ENCODE results near the gene ZNF362. TPM values are rescaled to one million over a fixed set of nuclear protein-coding genes. Genes with fewer than 3 reads are reported as not detected.

The ZNF362 gene
- total RNA-seq, 2 experiments from 2014 or later, result 10.2 to 11.7 TPM

- ChIA-PET CTCF (interaction anchor here (4.3 kb wide), 1 partner anchor 178 kb away, joined by 40 read pairs; the partner anchor contains the start of gene ZSCAN20), POLR2A (no interaction called here)
- intact Hi-C loops (cut with DNase I, micrococcal nuclease), result no loop called here
- no peak for ATAC-seq
- DNase-seq, result no peak
- Mint-ChIP-seq H3K36me3 (ENCODE audit: low read depth) (peaks cover 17% of the 10 kb centered on the region), H3K9me3 (ENCODE audit: low read depth) (no peaks in the 10 kb centered on the region), H3K4me1 (peaks cover 2% of the 10 kb centered on the region), H3K27me3 (no peaks in the 10 kb centered on the region), H3K4me3 (no peak overlapping the region), H3K27ac (no peak overlapping the region)
These were observed 36.5 kb downstream of the ZNF362 start for GRCh38 chr1:33292726-33293340.

GRCh38 chr1:33294071-33295010 is 38.0 kb downstream of the ZNF362 start:
- Mint-ChIP-seq H3K9me3 (ENCODE audit: low read depth) (no peaks in the 10 kb centered on the region), H3K27me3 (no peaks in the 10 kb centered on the region)
- POLR2A ChIA-PET, result no interaction called here

GRCh38 chr1:33295023-33295422 is 38.7 kb downstream of the ZNF362 start:
- DNase-seq, result no peak
- Mint-ChIP-seq H3K4me3 (no peak overlapping the region), H3K36me3 (ENCODE audit: low read depth) (peaks cover 4% of the 10 kb centered on the region), H3K27me3 (no peaks in the 10 kb centered on the region), H3K27ac (no peak overlapping the region), H3K9me3 (ENCODE audit: low read depth) (no peaks in the 10 kb centered on the region), H3K4me1 (peaks cover 2% of the 10 kb centered on the region)
- ATAC-seq, result no peak
- intact Hi-C loops (cut with DNase I, micrococcal nuclease), result loop anchor here (1.0 to 2.0 kb wide), 3 partner anchors 72 to 318 kb away; no protein-coding TSS in a partner anchor
- POLR2A ChIA-PET, result no interaction called here
- CTCF ChIA-PET, result interaction anchor here (0.6 to 4.3 kb wide), 37 partner anchors 9 to 318 kb away, joined by 3 to 56 read pairs (median 5); partner anchors contain the start of genes A3GALT2 and ZSCAN20

More at GRCh38 chr1:33294071-33295010, 38.0 kb downstream of the ZNF362 start:
- intact Hi-C loops (cut with DNase I, micrococcal nuclease), result loop anchor here (1.0 to 2.0 kb wide), 3 partner anchors 73 to 318 kb away; no protein-coding TSS in a partner anchor
- ATAC-seq, result no peak
- Mint-ChIP-seq H3K27ac (peak overlapping the region; percentile 52), H3K36me3 (ENCODE audit: low read depth) (peaks cover 10% of the 10 kb centered on the region), H3K4me1 (peaks cover 2% of the 10 kb centered on the region), H3K4me3 (no peak overlapping the region)
- CTCF ChIA-PET, result interaction anchor here (0.8 to 4.3 kb wide), 11 partner anchors 11 to 318 kb away, joined by 3 to 56 read pairs (median 9); partner anchors contain the start of gene ZSCAN20
- DNase-seq, result no peak

- intact Hi-C loops (cut with DNase I, micrococcal nuclease), result loop anchor here (1.0 to 2.0 kb wide), 3 partner anchors 72 to 317 kb away; no protein-coding TSS in a partner anchor
- DNase-seq (peak; percentile 93), ATAC-seq (peak; percentile 93)
- Mint-ChIP-seq H3K9me3 (ENCODE audit: low read depth) (no peaks in the 10 kb centered on the region), H3K27ac (no peak overlapping the region), H3K36me3 (ENCODE audit: low read depth) (peaks cover 4% of the 10 kb centered on the region), H3K4me3 (no peak overlapping the region), H3K27me3 (no peaks in the 10 kb centered on the region), H3K4me1 (peaks cover 2% of the 10 kb centered on the region)
- ChIA-PET CTCF (interaction anchor here (0.6 to 4.3 kb wide), 49 partner anchors 8 to 317 kb away, joined by 3 to 56 read pairs (median 4); partner anchors contain the start of genes A3GALT2 and ZSCAN20), POLR2A (interaction anchor here (0.6 kb wide), 2 partner anchors 24 to 186 kb away, joined by 3 to 4 read pairs; no protein-coding TSS in a partner anchor)
These were observed 39.3 kb downstream of the ZNF362 start for GRCh38 chr1:33295450-33296081.

- DNase-seq, result no peak
- H3K4me1 Mint-ChIP-seq, result peaks cover 2% of the 10 kb centered on the region
- no peak overlapping the region for H3K27ac Mint-ChIP-seq
- H3K4me3 Mint-ChIP-seq, result no peak overlapping the region
- ATAC-seq, result no peak
- H3K27me3 Mint-ChIP-seq, result no peaks in the 10 kb centered on the region
- intact Hi-C loops (cut with DNase I, micrococcal nuclease), result no loop called here
- ChIA-PET POLR2A (interaction anchor here (0.6 kb wide), 2 partner anchors 23 to 185 kb away, joined by 3 to 4 read pairs; no protein-coding TSS in a partner anchor), CTCF (interaction anchor here (0.6 to 4.3 kb wide), 44 partner anchors 8 to 317 kb away, joined by 3 to 56 read pairs (median 4); partner anchors contain the start of genes A3GALT2 and ZSCAN20)
- no peaks in the 10 kb centered on the region for H3K9me3 Mint-ChIP-seq (ENCODE audit: low read depth)
- H3K36me3 Mint-ChIP-seq (ENCODE audit: low read depth), result peaks cover 4% of the 10 kb centered on the region
These were observed 39.8 kb downstream of the ZNF362 start for GRCh38 chr1:33296082-33296458.

- POLR2A ChIA-PET, result no interaction called here
- no peak overlapping the region for H3K27ac Mint-ChIP-seq
- ATAC-seq, result no peak
These were observed 40.5 kb downstream of the ZNF362 start for GRCh38 chr1:33296824-33297223.

GRCh38 chr1:33297911-33298622 is 41.8 kb downstream of the ZNF362 start:
- ChIA-PET POLR2A (interaction anchor here (0.6 kb wide), 1 partner anchor 158 kb away, joined by 4 read pairs; no protein-coding TSS in a partner anchor), CTCF (interaction anchor here (0.6 to 3.8 kb wide), 14 partner anchors 8 to 350 kb away, joined by 3 to 56 read pairs (median 3); partner anchors contain the start of gene ZSCAN20)
- Mint-ChIP-seq H3K4me3 (no peak overlapping the region), H3K4me1 (peaks cover 9% of the 10 kb centered on the region), H3K36me3 (ENCODE audit: low read depth) (peaks cover 6% of the 10 kb centered on the region), H3K27me3 (no peaks in the 10 kb centered on the region), H3K27ac (no peak overlapping the region), H3K9me3 (ENCODE audit: low read depth) (no peaks in the 10 kb centered on the region)
- intact Hi-C loops (cut with DNase I, micrococcal nuclease), result no loop called here
- DNase-seq (no peak), ATAC-seq (no peak)

More at GRCh38 chr1:33296824-33297223, 40.5 kb downstream of the ZNF362 start:
- no peak for DNase-seq
- CTCF ChIA-PET, result interaction anchor here (0.6 to 4.3 kb wide), 20 partner anchors 9 to 669 kb away, joined by 3 to 56 read pairs (median 6); partner anchors contain the start of gene ZSCAN20
- intact Hi-C loops (cut with DNase I, micrococcal nuclease), result no loop called here
- Mint-ChIP-seq H3K27me3 (no peaks in the 10 kb centered on the region), H3K4me1 (peaks cover 2% of the 10 kb centered on the region), H3K4me3 (no peak overlapping the region), H3K36me3 (ENCODE audit: low read depth) (peaks cover 6% of the 10 kb centered on the region), H3K9me3 (ENCODE audit: low read depth) (no peaks in the 10 kb centered on the region)

- intact Hi-C loops (cut with DNase I, micrococcal nuclease), result no loop called here
- DNase-seq (peak; percentile 77), ATAC-seq (peak; percentile 62)
- H3K27ac Mint-ChIP-seq, result no peak overlapping the region
- no peak overlapping the region for H3K4me3 Mint-ChIP-seq
- H3K4me1 Mint-ChIP-seq, result peaks cover 9% of the 10 kb centered on the region
- POLR2A ChIA-PET, result no interaction called here
- CTCF ChIA-PET, result interaction anchor here (0.9 to 3.8 kb wide), 7 partner anchors 21 to 173 kb away, joined by 3 to 56 read pairs (median 4); partner anchors contain the start of gene ZSCAN20
- no peaks in the 10 kb centered on the region for H3K27me3 Mint-ChIP-seq
- peaks cover 6% of the 10 kb centered on the region for H3K36me3 Mint-ChIP-seq (ENCODE audit: low read depth)
- no peaks in the 10 kb centered on the region for H3K9me3 Mint-ChIP-seq (ENCODE audit: low read depth)
These were observed 42.5 kb downstream of the ZNF362 start for GRCh38 chr1:33298623-33299277.

GRCh38 chr1:33299461-33300155 is 43.3 kb downstream of the ZNF362 start:
- Mint-ChIP-seq H3K36me3 (ENCODE audit: low read depth) (peaks cover 6% of the 10 kb centered on the region), H3K4me3 (no peak overlapping the region), H3K27ac (no peak overlapping the region), H3K4me1 (peaks cover 9% of the 10 kb centered on the region), H3K9me3 (ENCODE audit: low read depth) (no peaks in the 10 kb centered on the region), H3K27me3 (no peaks in the 10 kb centered on the region)
- POLR2A ChIA-PET, result no interaction called here
- intact Hi-C loops (cut with DNase I, micrococcal nuclease), result no loop called here
- ATAC-seq, result no peak
- CTCF ChIA-PET, result interaction anchor here (2.3 kb wide), 1 partner anchor 172 kb away, joined by 10 read pairs; the partner anchor contains the start of gene ZSCAN20
- no peak for DNase-seq
